ENCODE data around the gene ZNF622. TPM values are rescaled to one million over a fixed set of nuclear protein-coding genes. Genes with fewer than 3 reads are reported as not detected.

Gene ZNF622
- total and polyA plus RNA-seq, 3 donors from 2014 or later: 24.5 to 36.3 (median 24.8) TPM

DNA sequence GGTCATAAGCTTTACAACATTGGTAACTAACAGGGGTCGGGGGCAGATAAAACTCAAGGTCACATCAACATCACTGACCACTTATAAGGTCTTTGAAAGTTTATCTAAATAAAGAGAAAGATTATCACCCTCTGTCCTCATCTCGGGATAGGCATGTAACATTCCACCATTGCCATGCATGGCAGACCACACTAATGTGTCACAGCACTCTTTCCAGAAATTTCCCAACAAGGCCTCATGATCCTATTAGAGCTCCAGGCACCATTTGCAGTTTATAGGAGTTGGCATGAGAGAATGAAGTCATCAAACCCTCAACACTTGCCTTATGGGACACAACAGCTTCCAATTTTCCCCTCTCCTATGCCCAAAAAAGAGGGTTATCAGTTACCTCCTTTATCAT, 31.9 kb upstream of the ZNF622 start:
- WGBS, 2 donors: 56 to 71% methylated on average over 2 of the region's 2 CpGs
- intact Hi-C loops (cut with DNase I; ENCODE audit: low total_unique reads): loop anchor here (10.0 kb wide), 1 partner anchor 57 kb away; no protein-coding TSS in a partner anchor
- DNase-seq: no peak
- Histone ChIP-seq H3K9me3 (no peaks in the 10 kb centered on the region), H3K27me3 (no peaks in the 10 kb centered on the region), H3K27ac (no peak overlapping the region), H3K36me3 (ENCODE audit: low read depth, missing control alignments) (no peaks in the 10 kb centered on the region), H3K4me1 (peaks cover 11% of the 10 kb centered on the region), H3K4me3 (no peak overlapping the region)
- TF ChIP-seq, protein P1, sequence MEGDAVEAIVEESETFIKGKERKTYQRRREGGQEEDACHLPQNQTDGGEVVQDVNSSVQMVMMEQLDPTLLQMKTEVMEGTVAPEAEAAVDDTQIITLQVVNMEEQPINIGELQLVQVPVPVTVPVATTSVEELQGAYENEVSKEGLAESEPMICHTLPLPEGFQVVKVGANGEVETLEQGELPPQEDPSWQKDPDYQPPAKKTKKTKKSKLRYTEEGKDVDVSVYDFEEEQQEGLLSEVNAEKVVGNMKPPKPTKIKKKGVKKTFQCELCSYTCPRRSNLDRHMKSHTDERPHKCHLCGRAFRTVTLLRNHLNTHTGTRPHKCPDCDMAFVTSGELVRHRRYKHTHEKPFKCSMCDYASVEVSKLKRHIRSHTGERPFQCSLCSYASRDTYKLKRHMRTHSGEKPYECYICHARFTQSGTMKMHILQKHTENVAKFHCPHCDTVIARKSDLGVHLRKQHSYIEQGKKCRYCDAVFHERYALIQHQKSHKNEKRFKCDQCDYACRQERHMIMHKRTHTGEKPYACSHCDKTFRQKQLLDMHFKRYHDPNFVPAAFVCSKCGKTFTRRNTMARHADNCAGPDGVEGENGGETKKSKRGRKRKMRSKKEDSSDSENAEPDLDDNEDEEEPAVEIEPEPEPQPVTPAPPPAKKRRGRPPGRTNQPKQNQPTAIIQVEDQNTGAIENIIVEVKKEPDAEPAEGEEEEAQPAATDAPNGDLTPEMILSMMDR (IDR thresholded peaks at IDR 0.05): no peak
- TF ChIP-seq POLR2A (IDR thresholded peaks at IDR 0.05): no peak

DNA sequence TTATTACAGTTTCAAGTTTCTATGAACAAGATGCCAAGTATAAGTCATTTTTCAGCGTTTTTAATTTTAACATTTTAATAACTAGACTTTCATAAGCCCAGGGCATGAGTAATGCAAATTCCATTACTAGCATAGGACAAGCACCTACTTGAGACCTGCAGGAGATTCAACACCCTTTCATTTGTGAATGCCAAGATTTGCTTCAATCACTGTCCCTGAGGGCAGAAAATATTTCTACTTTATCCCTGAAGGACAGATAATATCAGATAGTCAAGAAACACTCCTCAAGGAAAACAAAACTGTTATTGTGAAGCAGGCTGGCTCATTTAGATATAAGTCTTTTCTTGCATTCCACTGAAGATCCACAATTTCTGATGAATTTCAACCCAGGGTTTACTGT, 27.7 kb upstream of the ZNF622 start:
- Histone ChIP-seq H3K27me3 (no peaks in the 10 kb centered on the region), H3K4me3 (no peak overlapping the region), H3K27ac (no peak overlapping the region), H3K36me3 (ENCODE audit: low read depth, missing control alignments) (no peaks in the 10 kb centered on the region), H3K9me3 (no peaks in the 10 kb centered on the region), H3K4me1 (peaks cover 13% of the 10 kb centered on the region)
- intact Hi-C loops (cut with DNase I; ENCODE audit: low total_unique reads): loop anchor here (10.0 kb wide), 1 partner anchor 62 kb away; no protein-coding TSS in a partner anchor
- no peak for DNase-seq
- no peak for TF ChIP-seq POLR2A (IDR thresholded peaks at IDR 0.05)
- TF ChIP-seq, protein P1 (IDR thresholded peaks at IDR 0.05): no peak
- WGBS, 2 donors: 44 to 50% methylated on average over 1 of the region's 1 CpG

DNA sequence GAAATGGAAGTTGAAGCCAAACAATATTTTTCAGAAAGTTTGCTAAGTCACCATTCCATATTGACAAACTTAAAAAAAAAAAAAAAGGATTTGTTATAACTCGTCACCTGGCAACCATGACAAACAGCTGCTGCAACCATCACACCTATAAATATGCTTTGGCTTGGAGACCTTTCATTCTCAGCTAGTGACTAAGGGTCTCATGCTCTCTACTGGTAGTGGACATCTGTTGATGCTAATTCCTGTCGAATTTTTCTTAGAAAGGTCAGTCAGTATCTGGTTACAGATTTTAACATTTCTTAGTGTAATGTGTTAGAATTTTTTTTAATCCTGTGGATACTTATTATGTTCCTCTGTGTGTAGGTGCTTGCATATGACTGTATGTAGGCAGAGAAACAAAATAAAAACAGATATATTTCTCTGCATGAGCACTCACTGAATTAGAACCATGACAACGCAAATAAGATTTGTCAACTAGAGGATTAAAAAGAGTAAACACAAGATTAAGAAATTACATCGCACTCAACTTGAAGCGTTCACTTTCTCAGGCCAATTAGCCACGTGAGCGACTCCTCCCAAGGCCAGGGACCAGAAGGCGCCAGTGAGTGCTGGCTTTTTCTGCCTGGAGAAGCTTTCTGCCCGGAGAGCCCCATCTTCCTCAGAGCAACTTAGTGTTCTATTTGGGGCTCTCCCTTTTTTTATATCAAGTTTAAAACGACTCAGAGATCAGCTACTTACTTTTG, 27.0 kb upstream of the ZNF622 start:
- 51 to 54% methylated on average over 10 of the region's 10 CpGs for WGBS, 2 donors
- TF ChIP-seq POLR2A (IDR thresholded peaks at IDR 0.05): no peak
- TF ChIP-seq, protein P1 (IDR thresholded peaks at IDR 0.05): no peak
- Histone ChIP-seq H3K4me3 (no peak overlapping the region), H3K9me3 (no peaks in the 10 kb centered on the region), H3K36me3 (ENCODE audit: low read depth, missing control alignments) (no peaks in the 10 kb centered on the region), H3K27me3 (no peaks in the 10 kb centered on the region), H3K27ac (no peak overlapping the region), H3K4me1 (peaks cover 13% of the 10 kb centered on the region)
- intact Hi-C loops (cut with DNase I; ENCODE audit: low total_unique reads): loop anchor here (10.0 kb wide), 1 partner anchor 62 kb away; no protein-coding TSS in a partner anchor
- peak; percentile 77 for DNase-seq

DNA sequence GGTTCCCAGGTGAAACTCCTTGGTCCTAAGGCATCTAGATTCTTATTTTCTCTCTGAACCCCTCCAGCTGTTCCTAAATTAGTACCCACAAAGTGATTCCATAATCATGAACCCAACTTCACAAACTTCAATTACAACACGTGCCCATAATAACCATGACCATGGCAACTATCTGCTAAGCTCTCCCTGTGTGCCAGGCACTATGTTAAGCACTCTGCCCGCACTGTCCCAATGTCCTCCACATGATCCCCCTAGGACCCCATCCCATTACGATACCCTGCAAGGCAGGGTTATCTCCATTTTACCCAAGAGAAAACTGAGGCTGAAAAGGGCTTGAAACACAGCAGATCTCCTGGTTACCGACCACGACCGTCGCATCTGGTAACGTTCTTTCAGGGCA, 25.3 kb upstream of the ZNF622 start:
- DNase-seq: no peak
- H3K27me3 ChIP-seq: no peaks in the 10 kb centered on the region
- H3K27ac ChIP-seq: no peak overlapping the region
- intact Hi-C loops (cut with DNase I; ENCODE audit: low total_unique reads): loop anchor here (10.0 kb wide), 1 partner anchor 64 kb away; no protein-coding TSS in a partner anchor
- WGBS, 2 donors: 84 to 89% methylated on average over 8 of the region's 8 CpGs
- H3K36me3 ChIP-seq (ENCODE audit: low read depth, missing control alignments): no peaks in the 10 kb centered on the region
- H3K4me1 ChIP-seq: peaks cover 13% of the 10 kb centered on the region
- TF ChIP-seq POLR2A (IDR thresholded peaks at IDR 0.05): no peak
- TF ChIP-seq, protein P1 (IDR thresholded peaks at IDR 0.05): no peak
- H3K9me3 ChIP-seq: no peaks in the 10 kb centered on the region
- H3K4me3 ChIP-seq: no peak overlapping the region
